NCI-H1417 treated with DMSO at 0.1 percent for 48 hours (cell line): ENCODE measurements around the gene CCDC194.
A peak's percentile ranks its signal among the peaks of the same experiment; 100 is the strongest.

ENCODE experiments used
- DNase-seq: peaks from one replicate; lab custom pipeline; 2025; lab: John Stamatoyannopoulos, UW

CCDC194 gene, protein sequence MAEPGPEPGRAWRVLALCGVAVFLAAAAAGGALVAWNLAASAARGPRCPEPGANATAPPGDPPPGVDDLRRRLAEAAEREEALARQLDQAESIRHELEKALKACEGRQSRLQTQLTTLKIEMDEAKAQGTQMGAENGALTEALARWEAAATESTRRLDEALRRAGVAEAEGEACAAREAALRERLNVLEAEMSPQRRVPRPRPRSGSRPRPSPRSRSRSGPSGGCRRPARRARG

DNA sequence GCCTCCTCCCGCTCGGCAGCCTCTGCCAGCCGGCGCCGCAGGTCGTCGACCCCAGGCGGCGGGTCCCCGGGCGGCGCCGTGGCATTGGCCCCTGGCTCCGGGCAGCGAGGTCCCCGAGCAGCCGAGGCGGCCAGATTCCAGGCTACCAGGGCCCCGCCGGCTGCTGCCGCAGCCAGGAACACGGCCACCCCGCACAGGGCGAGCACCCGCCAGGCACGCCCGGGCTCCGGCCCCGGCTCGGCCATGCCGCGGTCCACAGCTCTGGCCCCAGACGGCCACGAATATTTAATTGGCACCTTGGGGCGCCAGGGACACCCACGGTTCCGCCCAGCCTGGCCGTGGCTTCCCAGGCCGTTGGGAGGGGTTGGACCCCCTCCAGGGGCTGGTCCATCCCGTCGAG lies at the start of gene CCDC194:
Gene CCDC194 (minus strand): TSS at position 283 of the 400 bp plus-strand sequence. CDS start 38 bp downstream, at position 245.
- DNase-seq: no peak

DNA sequence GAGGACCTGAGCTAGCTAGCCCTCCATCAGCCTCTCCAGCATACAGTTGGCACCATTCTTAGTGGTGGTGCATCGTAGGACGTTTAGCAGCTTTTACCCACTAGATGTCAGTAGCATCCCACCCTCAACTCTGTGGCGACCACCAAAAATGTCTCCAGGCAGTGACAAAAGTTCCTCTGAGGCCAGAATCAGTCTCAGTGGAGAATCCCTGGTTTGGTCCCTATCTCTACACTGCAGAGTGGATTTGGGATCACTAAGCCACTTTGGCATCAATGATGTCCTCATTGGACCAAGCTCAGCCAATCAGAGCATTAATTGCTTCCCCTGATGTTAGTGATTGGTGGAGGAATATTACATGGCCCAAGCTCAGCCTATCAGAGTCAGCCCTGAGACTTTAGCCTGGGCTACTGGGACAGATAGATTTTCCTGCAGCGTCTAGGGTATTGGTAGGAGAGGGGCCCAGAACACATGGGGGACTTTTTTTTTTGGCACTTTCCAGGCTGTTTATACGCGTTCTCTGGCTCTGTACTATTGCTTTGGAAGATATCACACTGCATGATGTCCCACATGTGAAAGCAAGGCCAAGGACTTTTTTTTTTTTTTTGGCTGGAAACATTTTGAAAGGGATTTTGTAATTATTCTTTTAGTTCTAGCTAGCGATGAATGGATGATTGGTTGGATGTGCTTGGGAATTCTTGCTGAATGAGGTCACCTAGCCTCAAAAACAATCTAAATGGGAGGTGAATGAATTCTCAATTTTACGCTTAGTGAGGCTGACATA lies 47.4 kb upstream of the CCDC194 start:
- no peak for DNase-seq

DNA sequence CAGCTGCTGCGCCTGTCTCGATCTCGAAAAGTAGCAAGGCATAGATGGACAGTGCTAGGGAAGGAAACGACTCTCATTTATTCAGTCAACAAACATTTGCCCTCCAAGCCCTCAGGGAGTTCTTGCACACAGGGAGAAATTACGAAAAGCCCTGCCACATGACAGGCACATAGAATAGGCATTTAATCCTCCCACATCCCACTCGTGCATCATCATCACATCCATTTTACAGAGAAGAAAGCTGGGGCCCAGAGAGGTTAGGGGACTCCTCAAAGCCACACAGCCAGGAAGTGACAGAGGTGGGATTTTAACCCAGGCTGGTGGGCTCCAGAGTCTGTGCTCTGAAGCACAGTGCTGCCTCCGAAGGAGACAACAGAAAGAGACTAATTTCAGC lies 42.9 kb upstream of the CCDC194 start:
- DNase-seq: no peak

DNA sequence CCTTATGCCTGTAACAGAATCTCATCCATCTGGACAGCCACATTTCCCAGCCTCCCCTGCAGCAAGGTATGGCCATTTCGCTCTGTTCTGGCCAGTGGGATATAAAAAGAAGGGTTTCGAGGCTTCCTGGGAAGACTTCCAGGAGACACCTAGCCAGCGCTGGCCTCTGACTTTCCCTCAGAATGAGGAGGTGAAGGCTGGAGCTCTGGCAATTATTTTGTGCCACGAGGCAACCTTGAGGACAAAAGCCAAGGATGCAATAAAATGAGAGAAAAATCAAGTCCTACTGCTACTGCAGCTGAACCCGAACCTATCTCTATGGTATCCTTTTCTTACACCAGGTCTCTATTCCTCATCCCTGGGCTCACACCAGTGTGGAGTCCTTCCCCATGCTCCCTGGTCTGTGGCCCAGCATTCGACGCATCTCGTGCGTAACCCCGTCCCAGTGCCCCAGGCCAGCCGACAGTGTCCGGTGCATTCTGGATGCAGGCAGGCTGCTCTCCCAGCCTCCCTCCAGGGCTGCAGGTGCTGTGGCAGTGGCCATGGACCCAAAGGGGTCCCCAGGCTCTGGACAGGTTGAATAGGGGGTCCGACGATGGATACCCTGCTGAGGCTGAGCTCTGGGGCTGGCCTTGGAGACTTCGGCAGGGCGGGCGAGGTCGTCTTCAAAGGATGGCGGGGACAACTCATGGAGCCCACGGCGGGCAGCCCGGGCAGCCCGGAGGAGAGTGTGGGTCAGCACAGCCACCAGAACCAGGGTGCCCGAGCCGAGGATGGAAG lies 42.3 kb upstream of the CCDC194 start:
- no peak for DNase-seq

DNA sequence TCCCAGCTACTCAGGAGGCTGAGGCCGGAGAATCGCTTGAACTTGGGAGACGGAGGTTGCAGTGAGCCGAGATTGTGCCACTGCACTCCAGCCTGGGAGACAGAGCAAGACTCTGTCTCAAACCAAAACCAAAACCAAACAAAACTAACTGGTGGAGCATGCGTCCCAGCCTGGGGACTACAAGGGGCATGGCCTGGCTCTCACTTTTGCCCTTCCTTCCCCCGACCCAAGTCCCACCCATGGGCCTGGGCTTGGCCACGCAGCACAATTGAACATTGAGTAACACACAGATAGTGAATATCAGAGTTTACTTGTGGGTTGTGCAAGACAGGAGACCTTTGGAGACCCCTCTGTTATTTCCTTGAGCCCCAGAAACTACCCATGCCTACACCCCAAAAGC lies 41.2 kb upstream of the CCDC194 start:
- DNase-seq: no peak

DNA sequence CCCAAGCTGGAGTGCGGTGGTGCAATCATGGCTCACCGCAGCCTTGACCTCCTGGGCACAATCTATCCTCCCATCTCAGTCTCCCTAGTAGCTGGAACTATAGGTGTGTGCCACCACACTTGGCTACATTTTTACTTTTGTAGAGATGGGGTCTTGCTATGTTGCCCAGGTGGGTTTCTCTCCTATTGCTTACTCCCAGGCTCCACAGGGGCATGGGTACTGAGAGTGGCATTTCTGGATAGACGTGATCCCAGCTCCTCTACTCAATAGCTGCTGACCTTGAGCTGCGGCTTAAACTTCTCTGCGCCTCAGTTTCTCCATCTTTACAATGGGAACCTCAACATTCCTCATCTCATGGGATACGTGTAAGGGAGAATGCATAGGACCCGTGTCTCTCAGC lies 37.4 kb upstream of the CCDC194 start:
- DNase-seq: no peak

DNA sequence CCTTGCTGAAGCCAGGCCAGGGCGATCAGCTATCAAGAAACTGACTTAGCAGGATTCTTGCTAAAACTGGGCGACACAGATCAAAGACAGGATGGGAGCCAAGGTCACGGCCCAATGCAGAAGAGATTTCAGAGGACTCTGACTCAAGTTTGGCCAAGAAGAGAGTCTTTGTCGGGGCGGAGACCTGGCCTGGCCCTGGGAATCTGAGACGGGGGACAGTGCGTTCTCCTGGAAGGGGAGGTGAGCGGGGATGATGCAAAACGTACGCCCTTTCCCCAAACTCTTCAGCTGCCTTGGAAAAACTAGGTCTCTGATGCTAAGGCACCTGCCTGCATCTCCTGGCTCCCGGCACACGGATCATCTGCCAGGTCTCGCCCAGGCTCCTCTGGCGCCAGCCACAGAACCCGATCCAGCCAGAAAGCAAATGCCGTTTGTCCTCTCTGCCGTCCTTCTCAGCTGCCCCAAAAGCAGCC lies 35.7 kb upstream of the CCDC194 start:
- no peak for DNase-seq

DNA sequence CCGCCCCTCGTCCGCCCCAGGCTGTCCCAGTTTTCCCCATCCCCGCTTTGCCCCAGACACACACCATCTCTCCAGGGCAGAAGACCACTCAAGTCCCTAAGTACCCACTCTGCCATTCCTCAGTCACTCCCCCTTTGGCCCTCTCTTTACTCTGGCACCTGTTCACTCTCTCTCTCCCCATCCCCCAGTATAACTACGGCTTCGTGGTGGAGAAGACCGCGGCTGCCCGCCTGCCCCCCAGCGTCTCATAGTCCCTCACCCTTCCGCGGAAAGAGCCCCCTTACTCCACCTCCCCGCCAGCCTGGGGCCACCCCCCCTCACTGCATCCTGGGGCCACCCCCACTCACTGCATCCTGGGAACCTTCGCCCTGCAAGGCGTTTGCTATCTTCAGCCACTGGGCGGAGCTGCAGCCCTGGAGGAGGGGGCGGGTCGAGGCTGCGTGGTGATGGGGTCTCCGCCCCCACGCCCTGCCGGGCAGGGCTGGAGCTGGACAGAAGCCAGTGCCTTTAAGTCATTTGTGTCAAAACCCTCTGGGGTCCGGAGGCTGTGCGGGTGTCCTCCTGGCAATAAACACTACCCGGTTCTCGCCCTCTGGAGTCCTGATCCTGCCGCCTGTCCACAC lies 30.9 kb upstream of the CCDC194 start:
- no peak for DNase-seq

DNA sequence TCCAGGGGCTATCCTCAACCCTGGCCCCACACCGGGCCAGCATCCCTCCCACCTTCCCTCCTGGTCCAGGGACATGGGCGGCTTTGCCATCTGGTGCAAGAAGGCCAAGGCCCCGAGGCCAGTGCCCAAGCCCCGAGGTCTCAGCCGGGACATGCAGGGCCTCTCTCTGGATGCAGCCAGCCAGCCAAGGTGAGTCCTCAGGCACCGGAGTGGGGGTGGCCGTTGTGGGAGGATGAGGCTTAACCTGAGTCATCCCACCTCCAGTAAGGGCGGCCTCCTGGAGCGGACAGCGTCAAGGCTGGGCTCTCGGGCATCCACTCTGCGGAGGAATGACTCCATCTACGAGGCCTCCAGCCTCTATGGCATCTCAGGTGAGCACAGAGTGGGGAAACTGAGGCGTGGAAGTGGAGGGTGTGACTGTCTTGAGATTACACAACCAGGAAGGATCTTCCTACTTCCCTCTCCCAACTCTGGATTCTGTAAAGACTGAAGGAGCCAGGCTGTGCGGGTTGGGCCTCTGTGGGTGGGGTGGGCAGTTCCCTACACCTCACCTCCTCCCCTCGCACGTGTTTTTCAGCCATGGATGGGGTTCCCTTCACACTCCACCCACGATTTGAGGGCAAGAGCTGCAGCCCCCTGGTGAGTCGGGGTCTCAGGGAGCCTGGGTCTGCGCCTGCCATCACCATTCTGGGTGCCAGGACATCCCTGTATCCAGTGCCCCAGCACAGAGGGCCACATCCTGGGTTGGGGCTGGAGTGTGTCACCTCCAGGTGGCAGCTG lies 29.6 kb upstream of the CCDC194 start:
- DNase-seq: no peak

DNA sequence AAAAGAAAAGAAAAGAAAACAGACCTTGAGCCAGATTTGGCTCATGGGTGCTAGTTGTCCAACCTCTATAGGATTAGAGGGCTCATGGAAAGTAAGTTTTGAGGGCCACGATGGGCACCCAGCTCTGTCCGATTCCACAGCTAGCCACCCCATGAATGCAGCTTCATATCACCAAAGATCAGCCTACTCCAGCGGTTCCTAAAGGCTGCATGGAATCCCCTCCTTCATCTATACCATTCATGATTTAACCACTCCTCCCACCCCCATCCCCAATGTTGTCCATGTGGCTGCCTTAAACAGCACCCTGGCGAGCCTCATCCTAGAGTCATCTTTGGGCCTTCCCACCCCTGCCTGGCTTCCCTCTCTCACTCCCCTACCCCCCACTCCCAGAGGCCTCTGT lies 27.9 kb upstream of the CCDC194 start:
- no peak for DNase-seq

DNA sequence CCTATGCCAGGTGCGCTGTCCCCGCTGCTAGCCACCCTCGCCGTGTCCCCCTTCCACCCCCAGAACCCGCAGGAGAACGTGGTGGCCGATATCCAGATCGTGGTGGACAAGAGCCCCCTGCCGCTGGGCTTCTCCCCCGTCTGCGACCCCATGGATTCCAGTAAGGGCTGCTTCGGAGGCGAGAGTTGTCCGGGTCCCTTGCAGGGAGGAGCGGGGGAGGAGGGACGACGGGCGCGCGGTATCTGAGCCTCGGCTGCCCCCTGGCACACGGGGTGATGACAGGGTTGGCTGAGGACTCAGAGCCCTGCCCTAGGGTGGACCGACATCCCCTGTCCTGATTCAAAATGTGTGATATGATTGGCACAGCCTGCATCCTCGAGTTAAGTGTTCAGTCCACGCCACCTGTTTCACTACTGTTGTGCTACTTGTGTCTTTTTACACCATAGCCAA lies 26.5 kb upstream of the CCDC194 start:
- DNase-seq: no peak

DNA sequence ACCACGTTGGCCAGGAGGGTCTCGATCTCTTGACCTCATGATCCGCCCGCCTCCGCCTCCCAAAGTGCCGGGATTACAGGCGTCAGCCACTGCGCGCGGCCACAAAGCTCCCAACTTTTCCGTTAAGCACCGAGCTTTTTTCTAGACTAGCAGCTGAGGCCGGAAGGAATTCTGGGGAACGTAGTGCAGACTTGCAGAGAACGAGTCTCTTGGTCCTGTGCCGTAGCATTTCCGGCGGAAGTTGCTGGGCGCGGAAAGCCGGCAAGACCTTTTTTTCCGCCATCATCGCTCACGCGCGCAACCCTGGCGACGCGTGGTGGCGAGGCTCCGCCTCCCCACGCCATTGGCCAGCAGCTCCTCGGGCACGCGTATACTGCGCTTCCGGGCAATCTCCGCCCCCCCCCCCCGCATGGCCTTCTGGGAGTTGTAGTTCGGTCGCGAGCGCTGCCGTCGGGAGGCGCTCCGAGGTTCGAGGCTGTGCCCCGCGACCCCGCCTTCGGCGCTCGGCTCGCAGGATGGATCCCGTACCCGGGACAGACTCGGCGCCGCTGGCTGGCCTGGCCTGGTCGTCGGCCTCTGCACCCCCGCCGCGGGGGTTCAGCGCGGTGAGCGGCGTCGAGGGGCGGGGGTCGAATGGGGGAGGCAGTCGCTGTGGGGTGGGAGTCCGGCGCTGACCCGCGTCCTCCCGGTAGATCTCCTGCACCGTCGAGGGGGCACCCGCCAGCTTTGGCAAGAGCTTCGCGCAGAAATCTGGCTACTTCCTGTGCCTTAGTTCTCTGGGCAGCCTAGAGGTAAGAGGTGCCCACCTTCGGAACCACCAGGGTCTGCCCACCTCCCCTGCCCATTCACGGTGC lies 25.9 kb upstream of the CCDC194 start, which contains the start of gene MVB12A:
Gene MVB12A (plus strand): TSS at position 427 of the 854 bp plus-strand sequence. CDS start 89 bp downstream, at position 516.
- peak; percentile 92 for DNase-seq

DNA sequence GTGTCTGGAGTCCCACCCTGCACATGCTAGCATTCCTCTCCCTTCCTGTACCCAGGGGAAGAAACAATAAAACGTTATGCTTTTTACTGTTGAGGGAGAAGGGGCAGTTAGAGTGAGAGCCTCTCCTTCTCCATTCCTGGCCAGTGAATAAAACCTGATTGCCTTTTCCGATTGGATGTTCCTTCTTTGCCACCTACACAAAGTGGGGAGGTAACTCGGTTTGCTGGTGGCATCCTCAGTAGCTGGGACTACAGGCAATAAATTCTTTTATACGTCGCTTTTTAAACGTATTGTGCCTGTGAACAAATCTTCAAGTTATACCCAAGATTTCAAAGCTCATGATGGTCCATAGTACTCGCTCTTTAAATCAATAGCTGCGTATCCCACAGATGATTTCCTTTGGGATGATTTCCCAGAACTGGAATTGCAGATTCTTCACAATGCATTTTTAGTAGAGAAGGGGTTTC lies 25.2 kb upstream of the CCDC194 start:
- no peak for DNase-seq

DNA sequence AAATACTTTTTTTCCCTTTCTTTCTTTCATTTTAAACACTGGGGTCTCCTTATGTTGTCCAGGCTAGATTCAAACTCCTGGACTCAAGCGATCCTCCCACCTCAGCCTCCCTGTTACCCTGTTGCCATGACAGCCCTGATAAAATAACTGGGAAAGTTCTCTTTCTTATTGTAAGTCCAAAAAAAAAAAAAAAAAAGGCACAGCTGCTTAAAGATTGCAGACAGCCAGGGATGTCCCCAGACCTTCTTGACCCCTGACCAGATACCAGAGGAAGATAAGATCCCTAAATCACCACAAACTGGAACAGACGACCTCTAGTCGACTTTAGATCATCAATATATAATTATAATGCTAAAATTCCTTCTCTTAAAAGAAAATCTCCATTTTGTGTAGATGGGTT lies 24.7 kb upstream of the CCDC194 start:
- no peak for DNase-seq

DNA sequence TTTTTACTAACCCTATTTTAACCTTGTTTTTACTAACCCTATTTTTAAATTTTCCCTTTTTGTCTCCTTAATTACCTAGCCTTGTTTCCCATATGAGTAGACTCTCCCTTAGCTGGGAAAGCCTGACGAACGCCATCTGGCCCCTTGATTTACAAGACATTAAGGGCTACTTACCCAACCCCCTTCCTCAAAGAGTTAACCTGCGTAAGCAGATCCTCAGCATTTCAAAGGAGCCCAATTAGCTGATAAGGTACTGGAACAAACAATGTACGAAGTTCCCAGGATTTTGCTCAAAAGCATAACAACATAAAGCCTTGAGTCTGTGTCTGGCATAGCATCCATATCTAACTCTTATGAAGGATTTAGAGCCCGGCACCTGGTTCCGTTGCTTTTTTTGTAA lies 21.1 kb upstream of the CCDC194 start:
- no peak for DNase-seq

DNA sequence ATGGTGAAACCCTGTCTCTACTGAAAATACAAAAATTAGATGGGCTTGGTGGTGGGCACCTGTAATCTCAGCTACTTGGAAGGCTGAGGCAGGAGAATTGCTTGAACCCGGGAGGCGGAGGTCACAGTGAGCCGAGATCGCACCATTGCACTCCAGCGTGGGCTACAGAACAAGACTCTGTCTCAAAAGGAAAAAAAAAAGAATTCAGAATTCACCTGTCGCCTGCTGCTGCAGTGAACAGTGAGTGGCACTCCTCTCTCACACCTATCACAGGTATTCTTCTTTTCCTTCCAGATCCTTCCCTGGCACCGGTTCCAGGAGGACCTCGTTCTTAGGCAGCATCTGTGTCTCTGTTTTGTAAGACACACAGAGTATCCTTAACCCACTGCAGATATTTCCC lies 20.1 kb upstream of the CCDC194 start:
- no peak for DNase-seq

DNA sequence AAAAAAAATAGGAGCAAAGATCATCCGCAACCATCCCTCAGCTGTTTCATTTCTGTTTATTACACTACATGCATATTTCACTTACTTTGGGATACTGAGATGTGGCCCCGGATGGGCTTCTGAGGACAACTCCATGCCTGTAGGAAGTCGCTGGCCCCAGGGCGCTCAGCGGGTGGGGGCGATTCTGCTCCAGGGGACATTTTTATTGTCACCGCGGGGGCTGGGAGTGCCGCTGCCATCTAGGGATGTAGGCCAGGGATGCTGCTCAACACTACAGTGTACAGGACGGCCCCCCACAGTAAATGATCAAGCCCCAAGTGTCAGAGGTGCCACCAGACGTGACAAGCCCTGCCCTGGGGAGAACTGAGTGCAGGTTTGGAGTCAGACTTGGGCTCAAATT lies 17.8 kb upstream of the CCDC194 start:
- DNase-seq: no peak

DNA sequence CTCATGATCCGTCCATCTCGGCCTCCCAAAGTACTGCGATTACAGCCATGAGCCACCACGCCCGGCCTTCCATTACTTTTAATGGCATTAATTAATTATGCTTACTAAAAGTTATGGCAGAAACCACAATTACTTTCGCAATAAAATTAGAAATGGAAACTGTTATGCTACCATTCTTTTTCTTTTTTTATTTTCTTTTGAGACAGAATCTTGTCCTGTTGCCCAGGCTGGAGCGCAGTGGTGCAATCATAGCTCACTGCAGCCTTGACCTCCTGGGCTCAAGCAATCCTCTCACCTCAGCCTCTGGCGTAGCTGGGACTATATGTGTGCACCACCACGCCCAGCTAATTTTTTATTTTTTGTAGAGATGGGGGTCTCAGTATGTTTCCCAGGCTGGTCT lies 16.0 kb upstream of the CCDC194 start:
- DNase-seq: no peak

DNA sequence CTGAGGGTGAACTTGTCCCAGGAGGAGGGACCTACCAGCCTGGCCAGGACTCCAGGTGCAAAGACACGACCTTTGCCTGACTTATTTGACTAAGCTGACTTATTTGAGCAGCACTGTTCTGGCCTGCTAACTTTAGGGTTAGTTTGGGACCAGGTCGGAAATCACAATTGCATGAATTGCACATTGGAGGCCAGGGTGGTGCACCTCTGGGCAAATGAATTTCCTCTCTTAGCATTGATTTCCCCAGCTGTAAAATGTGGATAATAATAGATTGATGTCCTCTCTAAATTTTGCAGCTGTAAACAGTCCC lies 12.8 kb upstream of the CCDC194 start:
- DNase-seq: no peak
